ENCODE results near the gene SYT14.
"Not testable (repeated sequence)": the region's sequence is repeated elsewhere in the genome, so short reads cannot be mapped to it uniquely, and the experiment has no call there.

Gene SYT14

DNA sequence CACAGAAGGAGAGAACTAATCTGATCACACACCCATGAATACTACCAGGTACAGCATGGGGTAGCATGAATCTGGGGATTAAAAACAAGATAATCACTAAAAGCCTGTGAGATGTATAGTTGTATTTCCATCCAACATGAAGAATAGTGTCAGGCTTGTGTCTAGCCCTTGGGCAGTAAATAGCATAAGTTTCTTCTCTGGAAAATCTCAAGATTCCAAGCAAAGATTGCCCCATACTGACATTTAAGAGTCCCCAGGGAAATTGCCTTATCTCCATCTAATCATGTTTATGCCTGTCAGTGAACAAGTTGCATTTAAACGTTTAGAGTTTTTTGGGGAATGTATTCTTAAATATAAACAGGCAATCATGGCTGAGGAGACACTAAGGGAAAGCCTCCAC lies 185.4 kb downstream of the SYT14 start:
- no peak for DNase-seq (ENCODE audit: low read depth)

- peak; percentile 62 for DNase-seq (ENCODE audit: low read depth)
These were observed 186.0 kb downstream of the SYT14 start for GRCh38 chr1:210123924-210124589.

GRCh38 chr1:210124736-210125135 lies 186.7 kb downstream of the SYT14 start:
- DNase-seq (ENCODE audit: low read depth) = no peak

- DNase-seq (ENCODE audit: low read depth) = no peak
These were observed 187.1 kb downstream of the SYT14 start for GRCh38 chr1:210125143-210125542.

DNA sequence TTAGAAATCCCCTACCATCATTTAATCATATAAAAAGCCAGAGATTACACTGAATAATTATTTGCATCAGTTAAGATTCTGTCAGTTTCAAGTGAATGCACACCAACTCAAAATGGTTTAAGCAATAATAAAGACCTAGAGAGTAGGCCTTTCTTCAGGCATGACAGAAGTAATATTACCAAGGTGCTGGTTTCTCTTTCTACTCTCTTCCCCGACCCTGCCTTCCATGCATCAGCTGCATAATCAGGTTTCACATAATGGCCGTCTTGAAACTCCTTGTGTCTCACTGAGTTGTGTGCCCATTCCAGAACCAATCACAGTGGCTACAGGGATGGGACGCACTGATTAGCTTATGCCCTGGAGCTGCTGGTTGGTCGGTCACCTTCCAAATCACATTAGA lies 191.1 kb downstream of the SYT14 start:
- no peak for DNase-seq (ENCODE audit: low read depth)

DNA sequence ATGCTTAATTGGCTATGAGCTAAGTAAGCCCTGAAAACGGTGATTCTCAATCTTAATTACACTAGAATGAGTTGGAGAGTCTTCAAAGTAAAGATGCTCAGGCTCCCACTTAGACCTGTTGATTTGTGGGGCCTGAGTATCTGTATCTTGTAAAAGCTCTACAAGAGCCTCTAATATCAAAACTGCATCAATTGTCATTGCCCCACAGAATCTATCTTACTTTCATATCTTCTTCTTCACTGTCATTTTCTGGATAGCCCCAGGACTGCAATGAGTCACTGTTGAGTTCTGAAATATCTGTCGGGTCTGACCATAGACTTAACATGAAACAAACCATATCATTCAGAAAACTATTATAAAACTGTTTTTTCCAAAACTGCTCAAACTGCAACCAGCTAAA lies 191.7 kb downstream of the SYT14 start:
- no peak for DNase-seq (ENCODE audit: low read depth)

DNA sequence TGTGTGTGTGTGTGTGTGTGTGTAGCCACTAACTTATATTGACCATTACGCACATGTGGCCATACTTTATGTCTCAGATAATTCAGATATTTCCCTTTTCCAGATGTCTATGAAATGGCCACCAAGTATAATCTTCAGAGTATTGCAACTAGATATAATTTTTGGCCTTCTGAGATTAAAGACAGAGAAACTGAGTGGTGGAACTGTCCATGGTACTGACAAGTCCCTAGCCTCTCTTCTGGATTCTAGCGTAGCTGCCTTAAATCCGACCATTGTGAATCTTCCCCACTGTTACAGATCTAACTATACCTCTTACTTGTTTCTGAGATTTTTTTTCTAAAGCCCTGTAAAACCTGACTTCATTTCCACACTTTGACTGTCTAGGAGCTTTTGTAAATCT lies 194.6 kb downstream of the SYT14 start:
- no peak for DNase-seq (ENCODE audit: low read depth)

DNA sequence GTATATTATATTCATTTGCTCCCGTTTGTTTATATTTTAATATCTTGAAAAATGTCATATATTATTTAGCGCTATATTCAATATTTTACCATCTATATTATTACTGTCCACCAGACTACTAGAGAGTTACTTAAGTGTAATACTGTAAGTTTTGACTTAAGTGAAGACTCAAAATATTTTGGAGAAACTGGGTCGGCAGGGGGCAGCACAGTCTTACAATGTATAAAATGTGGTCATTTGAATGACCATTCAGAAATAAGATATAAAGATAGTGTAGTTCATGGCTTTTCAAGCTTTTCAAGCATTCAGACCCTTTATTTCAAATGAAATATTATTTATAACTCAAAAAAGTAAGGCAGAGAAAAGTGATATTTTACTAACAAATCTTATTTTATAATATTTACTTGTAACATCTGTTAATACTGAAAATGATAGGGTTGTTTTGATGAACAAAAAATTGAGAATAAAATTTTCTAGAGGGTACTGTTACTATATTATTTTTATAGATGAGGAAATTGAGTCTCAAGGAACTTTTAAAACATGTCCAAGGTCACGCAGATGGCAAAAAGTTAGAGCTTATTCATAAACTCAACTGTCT lies 205.5 kb downstream of the SYT14 start:
- peak; percentile 47 for DNase-seq (ENCODE audit: low read depth)

DNA sequence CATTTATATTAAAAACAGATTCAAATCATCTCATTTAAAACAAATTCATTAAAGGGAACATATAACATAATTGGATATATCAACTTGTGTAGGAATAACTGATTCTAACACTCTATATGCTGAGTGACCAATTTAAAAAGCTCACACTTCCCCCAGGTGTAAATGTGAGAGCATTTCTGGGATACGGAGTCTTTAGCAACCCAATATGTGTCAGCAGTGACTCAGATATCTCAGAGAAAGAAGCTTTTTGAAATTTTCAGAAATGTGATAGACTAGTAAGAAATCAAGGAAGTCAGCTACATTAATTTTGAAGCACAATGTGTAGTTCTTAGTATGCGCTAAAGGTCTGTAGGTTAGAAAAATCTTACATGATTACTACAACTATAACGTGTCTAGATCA lies 206.7 kb downstream of the SYT14 start:
- DNase-seq (ENCODE audit: low read depth) = no peak

- DNase-seq (ENCODE audit: low read depth) = no peak
These were observed 213.1 kb downstream of the SYT14 start for GRCh38 chr1:210151052-210151672.

DNA sequence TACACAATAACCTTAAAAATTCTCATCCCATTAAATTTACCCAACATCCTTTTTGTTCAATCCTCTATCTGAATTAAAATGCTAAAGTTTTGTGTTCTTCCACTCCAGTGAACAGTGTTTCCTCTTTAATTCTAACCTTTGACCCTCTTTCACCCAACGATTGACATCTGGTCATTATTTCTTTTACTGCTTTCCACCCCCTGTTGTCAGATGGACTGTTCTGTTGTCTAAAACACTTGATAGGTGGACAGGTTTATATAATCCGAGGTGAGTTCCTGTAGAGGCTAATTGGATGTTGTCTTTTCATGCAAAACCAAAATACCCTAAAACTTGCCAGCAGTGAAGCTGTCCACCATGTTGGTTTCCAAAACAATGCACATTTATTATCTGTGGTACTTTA lies 221.2 kb downstream of the SYT14 start:
- DNase-seq (ENCODE audit: low read depth) = no peak

DNA sequence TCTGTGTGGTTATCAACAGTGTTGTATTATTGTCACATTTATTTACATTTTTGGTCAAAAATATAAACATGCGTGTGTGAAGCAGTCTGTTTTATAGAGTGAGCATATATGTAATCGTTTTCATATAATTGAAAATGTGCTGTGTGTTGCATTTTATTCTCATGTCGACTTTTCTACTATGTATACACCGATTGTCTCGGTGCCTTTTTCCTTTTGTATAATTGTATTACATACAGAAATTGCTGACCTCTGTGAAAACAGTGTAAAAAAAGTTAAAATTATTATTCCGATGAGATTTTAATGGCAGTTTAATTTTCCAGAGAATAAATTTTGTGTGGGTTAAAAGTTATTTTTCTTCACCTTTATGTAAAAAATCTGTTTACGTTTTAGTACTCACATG lies 232.2 kb downstream of the SYT14 start:
- no peak for DNase-seq (ENCODE audit: low read depth)

- no peak for DNase-seq (ENCODE audit: low read depth)
These were observed 236.1 kb downstream of the SYT14 start for GRCh38 chr1:210174133-210174532.

GRCh38 chr1:210185063-210185462 lies 247.0 kb downstream of the SYT14 start:
- no peak for DNase-seq (ENCODE audit: low read depth)

GRCh38 chr1:210187849-210188606 lies 250.0 kb downstream of the SYT14 start:
- peak; percentile 61 for DNase-seq (ENCODE audit: low read depth)

DNA sequence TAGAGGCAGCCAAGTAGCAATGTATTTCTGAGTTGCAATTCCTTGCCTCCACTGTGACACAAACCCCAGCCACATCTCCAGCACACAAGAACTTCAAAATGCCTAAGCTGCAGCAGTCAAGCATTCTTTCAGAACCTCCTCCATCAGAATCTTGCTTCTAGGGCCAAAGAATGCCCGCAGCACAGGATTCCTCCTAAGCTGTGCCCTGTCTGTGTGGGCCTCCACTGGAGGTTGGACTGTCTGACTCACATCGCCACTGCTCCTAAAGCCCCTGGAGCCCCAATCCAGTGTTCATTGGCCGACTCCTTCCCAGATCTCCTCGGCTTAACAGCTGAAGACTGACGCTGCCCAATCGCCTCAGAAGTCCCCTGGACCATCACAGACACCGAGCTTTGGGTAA lies 251.4 kb downstream of the SYT14 start:
- DNase-seq (ENCODE audit: low read depth) = no peak

GRCh38 chr1:210195635-210196160 lies 257.7 kb downstream of the SYT14 start:
- DNase-seq (ENCODE audit: low read depth) = no peak

GRCh38 chr1:210196266-210196665 lies 258.2 kb downstream of the SYT14 start:
- DNase-seq (ENCODE audit: low read depth) = not testable (repeated sequence)

- DNase-seq (ENCODE audit: low read depth) = no peak
These were observed 260.8 kb downstream of the SYT14 start for GRCh38 chr1:210198840-210199239.

DNA sequence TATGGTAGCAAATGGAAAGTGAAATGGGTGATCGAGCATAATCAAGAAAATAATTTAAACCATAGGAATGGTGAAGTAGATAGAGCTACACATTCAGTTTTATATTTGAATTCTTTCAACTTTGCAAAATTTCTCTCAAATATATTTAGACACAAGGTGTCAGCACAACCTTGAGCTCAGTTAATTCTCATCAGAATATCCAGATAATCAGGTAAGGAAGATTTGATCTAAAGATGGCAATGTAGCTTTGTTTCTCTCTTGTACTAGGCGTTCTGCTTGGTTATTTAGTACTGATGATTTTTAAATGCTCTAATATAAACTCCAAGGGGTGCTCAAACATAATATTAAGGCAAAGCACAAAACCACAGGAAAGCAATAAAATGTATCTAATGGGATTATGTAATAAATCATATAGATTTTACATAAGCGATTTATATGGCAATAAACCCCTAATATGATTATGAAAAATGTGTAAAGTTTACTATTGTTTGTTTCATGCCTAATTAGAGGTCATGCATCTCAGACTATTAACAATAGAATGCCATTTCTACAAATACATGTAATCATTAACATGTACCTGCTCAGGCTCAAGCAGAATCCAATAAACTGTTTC lies 262.2 kb downstream of the SYT14 start:
- DNase-seq (ENCODE audit: low read depth) = no peak

- DNase-seq (ENCODE audit: low read depth) = peak; percentile 29
These were observed 263.7 kb downstream of the SYT14 start for GRCh38 chr1:210201681-210202080.
